Activated naive CD8-positive, alpha-beta T cell (primary cell): ENCODE data around the gene ADAM30.
"Not testable (repeated sequence)": the region's sequence is repeated elsewhere in the genome, so short reads cannot be mapped to it uniquely, and the experiment has no call there.

Experiments
- H3K27ac Mint-ChIP-seq: one replicate; pipeline ENCODE4 v1.8.0; 2021; ENCODE audit warnings: mixed read lengths
- H3K27me3 Mint-ChIP-seq: one replicate; pipeline ENCODE4 v1.8.0; 2021; ENCODE audit warnings: mixed read lengths
- H3K36me3 Mint-ChIP-seq: one replicate; pipeline ENCODE4 v1.8.0; 2021; ENCODE audit warnings: mixed read lengths
- H3K4me1 Mint-ChIP-seq: one replicate; pipeline ENCODE4 v1.8.0; 2021; ENCODE audit warnings: low read depth, mixed read lengths
- H3K4me3 Mint-ChIP-seq: one replicate; pipeline ENCODE4 v1.8.0; 2021; ENCODE audit warnings: mild to moderate bottlenecking, mixed read lengths
- H3K9me3 Mint-ChIP-seq: one replicate; pipeline ENCODE4 v1.8.0; 2021; ENCODE audit warnings: low read depth, mixed read lengths

ADAM30 gene

GRCh38 chr1:119871881-119872280 lies 24.4 kb downstream of the ADAM30 start:
- Mint-ChIP-seq H3K4me3 (no peak overlapping the region), H3K27ac (no peak overlapping the region), H3K9me3 (no peaks in the 10 kb centered on the region), H3K36me3 (no peaks in the 10 kb centered on the region), H3K4me1 (peaks cover 1% of the 10 kb centered on the region), H3K27me3 (peaks cover 5% of the 10 kb centered on the region)

- H3K27ac Mint-ChIP-seq, result no peak overlapping the region
- H3K36me3 Mint-ChIP-seq, result no peaks in the 10 kb centered on the region
- peaks cover 5% of the 10 kb centered on the region for H3K27me3 Mint-ChIP-seq
- H3K4me1 Mint-ChIP-seq, result peaks cover 1% of the 10 kb centered on the region
- H3K4me3 Mint-ChIP-seq, result no peak overlapping the region
- no peaks in the 10 kb centered on the region for H3K9me3 Mint-ChIP-seq
Observed at GRCh38 chr1:119870917-119871596, 25.3 kb downstream of the ADAM30 start.

DNA sequence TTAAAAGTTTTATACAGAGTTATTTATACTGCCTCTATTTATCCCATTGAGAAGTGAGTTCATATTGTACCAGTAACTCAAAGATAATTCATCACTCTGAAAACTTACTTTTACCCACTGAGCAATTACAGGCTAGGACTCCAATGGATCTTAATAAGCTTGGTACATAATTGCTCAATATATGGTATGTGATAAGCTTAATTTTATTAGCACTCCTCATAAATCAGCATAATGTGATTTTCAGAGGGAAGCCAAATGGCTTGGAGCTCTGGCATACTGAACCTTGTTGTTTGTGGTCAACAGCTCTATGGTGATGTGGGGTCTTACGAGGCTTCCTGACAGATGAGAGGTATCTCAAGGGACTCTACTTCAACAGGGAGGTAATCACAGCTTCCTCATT lies 26.3 kb downstream of the ADAM30 start:
- no peak overlapping the region for H3K27ac Mint-ChIP-seq
- peaks cover 5% of the 10 kb centered on the region for H3K27me3 Mint-ChIP-seq
- H3K4me3 Mint-ChIP-seq, result no peak overlapping the region
- H3K36me3 Mint-ChIP-seq, result no peaks in the 10 kb centered on the region
- no peaks in the 10 kb centered on the region for H3K9me3 Mint-ChIP-seq
- peaks cover 1% of the 10 kb centered on the region for H3K4me1 Mint-ChIP-seq

GRCh38 chr1:119868176-119868575 lies 28.1 kb downstream of the ADAM30 start:
- H3K4me1 Mint-ChIP-seq, result peaks cover 1% of the 10 kb centered on the region
- no peak overlapping the region for H3K4me3 Mint-ChIP-seq
- no peaks in the 10 kb centered on the region for H3K9me3 Mint-ChIP-seq
- no peak overlapping the region for H3K27ac Mint-ChIP-seq
- H3K36me3 Mint-ChIP-seq, result no peaks in the 10 kb centered on the region
- peaks cover 5% of the 10 kb centered on the region for H3K27me3 Mint-ChIP-seq

DNA sequence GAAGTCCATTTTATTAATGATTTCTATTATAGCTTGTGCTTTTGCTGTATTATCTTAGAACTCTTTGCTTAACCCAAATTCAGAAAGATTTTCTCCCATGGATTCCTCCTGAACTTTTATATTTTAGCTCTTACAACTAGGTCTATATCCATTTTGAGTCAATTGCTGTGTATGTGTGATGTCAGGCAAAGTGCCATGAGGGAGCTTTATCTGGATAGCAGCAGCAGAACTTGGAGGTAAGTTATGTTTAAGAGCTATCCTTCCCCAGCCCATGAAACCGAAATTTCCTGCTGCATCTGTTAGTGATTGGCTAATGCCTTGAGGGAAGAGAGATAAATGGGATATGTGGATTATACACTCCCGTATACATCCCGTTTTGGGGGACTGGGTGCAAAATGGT lies 29.9 kb downstream of the ADAM30 start:
- H3K27me3 Mint-ChIP-seq, result peaks cover 6% of the 10 kb centered on the region

GRCh38 chr1:119865627-119866026 lies 30.7 kb downstream of the ADAM30 start:
- Mint-ChIP-seq H3K4me1 (no peaks in the 10 kb centered on the region), H3K36me3 (no peaks in the 10 kb centered on the region), H3K4me3 (no peak overlapping the region), H3K9me3 (no peaks in the 10 kb centered on the region), H3K27me3 (peaks cover 1% of the 10 kb centered on the region), H3K27ac (no peak overlapping the region)

More for the DNA sequence above, 29.9 kb downstream of the ADAM30 start:
- Mint-ChIP-seq H3K4me1 (peaks cover 1% of the 10 kb centered on the region), H3K27ac (no peak overlapping the region), H3K36me3 (no peaks in the 10 kb centered on the region), H3K4me3 (no peak overlapping the region), H3K9me3 (no peaks in the 10 kb centered on the region)

GRCh38 chr1:119862276-119862675 lies 34.0 kb downstream of the ADAM30 start:
- Mint-ChIP-seq H3K36me3 (no peaks in the 10 kb centered on the region), H3K9me3 (no peaks in the 10 kb centered on the region), H3K4me3 (no peak overlapping the region), H3K4me1 (peaks cover 19% of the 10 kb centered on the region), H3K27ac (no peak overlapping the region), H3K27me3 (peaks cover 1% of the 10 kb centered on the region)

DNA sequence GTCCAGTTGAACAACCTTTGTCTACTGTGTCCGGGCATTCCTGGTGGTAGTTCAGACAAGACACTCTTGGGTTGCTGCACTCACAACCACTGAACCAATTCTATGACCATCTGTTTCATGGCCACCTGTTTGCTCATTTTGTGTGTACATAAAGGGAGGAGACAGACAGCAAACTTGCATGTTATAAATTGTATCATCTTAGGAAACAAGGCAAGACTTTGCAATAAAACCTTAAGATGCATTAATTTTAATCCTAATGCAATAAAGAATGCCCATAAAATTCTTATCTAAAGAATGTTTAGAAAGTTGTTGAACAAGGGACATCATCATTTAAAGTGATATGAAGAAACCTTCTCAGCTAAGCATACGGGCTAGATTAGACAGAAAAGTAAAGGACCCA lies 34.8 kb downstream of the ADAM30 start:
- Mint-ChIP-seq H3K27ac (no peak overlapping the region), H3K9me3 (no peaks in the 10 kb centered on the region), H3K4me3 (no peak overlapping the region)

GRCh38 chr1:119859647-119860046 lies 36.7 kb downstream of the ADAM30 start:
- no peak overlapping the region for H3K27ac Mint-ChIP-seq
- H3K36me3 Mint-ChIP-seq, result no peaks in the 10 kb centered on the region
- no peaks in the 10 kb centered on the region for H3K9me3 Mint-ChIP-seq
- peaks cover 1% of the 10 kb centered on the region for H3K27me3 Mint-ChIP-seq
- H3K4me1 Mint-ChIP-seq, result peaks cover 19% of the 10 kb centered on the region
- H3K4me3 Mint-ChIP-seq, result peak overlapping the region; percentile 1

More for the DNA sequence above, 34.8 kb downstream of the ADAM30 start:
- Mint-ChIP-seq H3K27me3 (peaks cover 1% of the 10 kb centered on the region), H3K36me3 (no peaks in the 10 kb centered on the region), H3K4me1 (peaks cover 19% of the 10 kb centered on the region)

GRCh38 chr1:119858556-119859214 lies 37.6 kb downstream of the ADAM30 start:
- not testable (repeated sequence) for H3K27me3 Mint-ChIP-seq, H3K4me3 Mint-ChIP-seq, H3K9me3 Mint-ChIP-seq, H3K36me3 Mint-ChIP-seq
- Mint-ChIP-seq H3K27ac (peak overlapping the region; percentile 80), H3K4me1 (peaks cover 19% of the 10 kb centered on the region)

DNA sequence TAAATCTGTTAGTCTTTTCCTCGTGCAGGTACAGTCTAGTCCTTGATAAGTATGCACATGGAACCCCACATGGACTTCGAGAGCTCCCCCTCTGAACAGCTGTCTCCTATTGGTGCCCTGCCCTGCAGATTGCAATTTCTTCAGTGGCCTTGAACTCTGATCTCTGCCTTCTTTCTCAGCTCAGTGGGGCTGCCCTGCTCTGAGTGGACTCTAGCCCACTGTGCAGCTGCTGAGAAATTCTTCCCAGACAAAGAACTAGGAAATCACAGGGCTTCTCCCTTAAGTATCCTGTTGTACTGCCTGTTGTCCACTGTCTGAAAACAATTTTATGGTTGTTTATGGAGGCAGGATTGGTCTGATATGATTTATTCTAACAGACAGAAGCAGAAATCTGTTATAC lies 38.2 kb downstream of the ADAM30 start:
- Mint-ChIP-seq H3K27ac (no peak overlapping the region), H3K9me3 (no peaks in the 10 kb centered on the region), H3K27me3 (peaks cover 1% of the 10 kb centered on the region), H3K36me3 (no peaks in the 10 kb centered on the region), H3K4me3 (no peak overlapping the region), H3K4me1 (peaks cover 19% of the 10 kb centered on the region)

- H3K27ac Mint-ChIP-seq, result no peak overlapping the region
- H3K27me3 Mint-ChIP-seq, result peaks cover 1% of the 10 kb centered on the region
Observed at GRCh38 chr1:119853155-119853554, 43.2 kb downstream of the ADAM30 start.

GRCh38 chr1:119844206-119844605 lies 52.1 kb downstream of the ADAM30 start:
- not testable (repeated sequence) for H3K4me3 Mint-ChIP-seq, H3K36me3 Mint-ChIP-seq, H3K27me3 Mint-ChIP-seq, H3K9me3 Mint-ChIP-seq, H3K27ac Mint-ChIP-seq, H3K4me1 Mint-ChIP-seq

More at GRCh38 chr1:119853155-119853554, 43.2 kb downstream of the ADAM30 start:
- Mint-ChIP-seq H3K4me1 (no peaks in the 10 kb centered on the region), H3K4me3 (no peak overlapping the region), H3K9me3 (no peaks in the 10 kb centered on the region), H3K36me3 (no peaks in the 10 kb centered on the region)
